ENCODE results near the gene HTR2B.

Gene HTR2B

DNA sequence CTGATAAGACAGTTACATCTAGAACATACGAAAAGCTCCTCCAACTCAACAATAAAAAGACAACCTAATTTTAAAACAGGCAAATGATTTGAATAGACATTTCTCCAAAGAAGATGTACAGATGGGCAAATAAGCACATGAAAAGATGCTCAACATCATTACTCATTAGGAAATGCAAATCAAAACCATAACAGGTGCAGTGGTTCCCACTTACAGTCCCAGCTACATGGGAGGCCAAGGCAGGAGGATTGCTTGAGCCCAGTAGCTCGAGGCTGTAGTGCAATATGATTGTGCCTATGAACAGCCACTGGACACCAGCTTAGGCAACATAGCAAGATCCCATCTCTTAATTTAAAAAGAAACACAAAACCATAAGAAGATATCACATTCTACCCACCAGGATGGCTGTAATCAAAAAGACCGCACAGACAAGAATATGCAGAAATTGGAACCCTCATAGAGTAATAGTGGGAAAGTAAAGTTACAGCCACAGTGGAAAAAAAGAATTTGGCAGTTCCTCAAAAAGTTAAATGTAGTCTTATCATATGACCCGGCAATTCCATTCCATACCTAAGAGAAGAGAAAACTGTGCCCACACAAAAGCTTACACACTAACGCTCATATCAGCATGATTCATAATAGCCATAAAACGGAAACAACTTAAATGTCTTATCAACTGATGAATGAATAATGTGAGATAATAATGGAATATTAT is 43.1 kb upstream of the HTR2B start:
- TF ChIP-seq, protein P1, sequence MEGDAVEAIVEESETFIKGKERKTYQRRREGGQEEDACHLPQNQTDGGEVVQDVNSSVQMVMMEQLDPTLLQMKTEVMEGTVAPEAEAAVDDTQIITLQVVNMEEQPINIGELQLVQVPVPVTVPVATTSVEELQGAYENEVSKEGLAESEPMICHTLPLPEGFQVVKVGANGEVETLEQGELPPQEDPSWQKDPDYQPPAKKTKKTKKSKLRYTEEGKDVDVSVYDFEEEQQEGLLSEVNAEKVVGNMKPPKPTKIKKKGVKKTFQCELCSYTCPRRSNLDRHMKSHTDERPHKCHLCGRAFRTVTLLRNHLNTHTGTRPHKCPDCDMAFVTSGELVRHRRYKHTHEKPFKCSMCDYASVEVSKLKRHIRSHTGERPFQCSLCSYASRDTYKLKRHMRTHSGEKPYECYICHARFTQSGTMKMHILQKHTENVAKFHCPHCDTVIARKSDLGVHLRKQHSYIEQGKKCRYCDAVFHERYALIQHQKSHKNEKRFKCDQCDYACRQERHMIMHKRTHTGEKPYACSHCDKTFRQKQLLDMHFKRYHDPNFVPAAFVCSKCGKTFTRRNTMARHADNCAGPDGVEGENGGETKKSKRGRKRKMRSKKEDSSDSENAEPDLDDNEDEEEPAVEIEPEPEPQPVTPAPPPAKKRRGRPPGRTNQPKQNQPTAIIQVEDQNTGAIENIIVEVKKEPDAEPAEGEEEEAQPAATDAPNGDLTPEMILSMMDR (IDR thresholded peaks at IDR 0.05; ENCODE audit: insufficient read depth, low read depth, low read length, missing control alignments), result no peak
- DNase-seq (ENCODE audit: low read depth), result no peak

DNA sequence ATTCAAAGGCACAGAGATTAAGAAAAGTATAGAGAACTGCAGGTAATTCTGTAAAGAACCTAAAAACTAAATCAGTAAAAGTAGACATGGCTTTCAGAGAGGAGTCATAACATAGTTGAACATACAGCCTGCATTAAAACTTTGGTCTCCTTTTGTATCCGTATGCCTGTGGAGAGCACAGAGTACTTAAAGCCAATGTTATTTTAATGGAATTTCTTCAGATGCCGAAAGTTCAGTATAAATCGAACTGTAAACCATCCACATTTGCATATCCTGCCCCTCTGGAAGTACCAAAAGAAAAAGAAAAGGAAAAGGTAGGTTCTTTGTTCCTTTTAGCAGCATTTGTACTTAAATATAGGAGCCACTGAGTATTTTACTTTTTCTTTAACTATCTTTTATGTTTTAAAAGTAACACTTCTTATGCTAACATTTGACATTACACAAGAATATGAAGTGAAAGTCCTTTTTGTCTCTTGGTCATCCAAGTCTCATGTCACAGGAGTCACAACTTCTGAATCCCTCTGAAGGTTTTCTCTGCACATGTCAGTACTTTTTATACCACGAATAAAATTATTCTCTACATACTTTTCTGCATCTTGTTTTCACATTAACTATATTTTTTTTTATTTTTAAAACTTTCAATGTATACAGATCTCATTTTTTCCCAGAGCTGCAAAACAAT is 38.7 kb upstream of the HTR2B start:
- no peak for DNase-seq (ENCODE audit: low read depth)
- no peak overlapping the region for H3K4me3 ChIP-seq (ENCODE audit: low read length)
- TF ChIP-seq, protein P1 (IDR thresholded peaks at IDR 0.05; ENCODE audit: insufficient read depth, low read depth, low read length, missing control alignments), result no peak

More for the DNA sequence above, 43.1 kb upstream of the HTR2B start:
- H3K4me3 ChIP-seq (ENCODE audit: low read length), result no peak overlapping the region

DNA sequence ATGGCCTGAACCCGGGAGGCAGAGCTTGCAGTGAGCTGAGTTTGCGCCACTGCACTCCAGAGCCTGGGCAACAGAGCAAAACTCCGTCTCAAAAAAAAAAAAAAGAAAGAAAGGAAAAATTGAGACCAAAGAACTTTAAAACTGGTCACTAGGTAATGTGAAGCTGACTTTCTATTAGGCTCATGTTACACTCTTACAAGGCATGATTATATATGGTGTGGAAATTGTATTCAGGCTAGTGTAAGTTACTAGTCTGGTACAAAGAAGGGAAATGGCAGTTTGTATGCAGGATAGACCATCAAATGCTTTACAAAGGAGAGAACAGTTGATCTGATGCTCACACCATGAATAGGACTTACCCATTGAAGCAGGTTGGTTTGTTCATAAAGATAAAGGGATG is 38.2 kb upstream of the HTR2B start:
- no peak for DNase-seq (ENCODE audit: low read depth)
- H3K4me3 ChIP-seq (ENCODE audit: low read length), result no peak overlapping the region
- TF ChIP-seq, protein P1 (IDR thresholded peaks at IDR 0.05; ENCODE audit: insufficient read depth, low read depth, low read length, missing control alignments), result no peak

DNA sequence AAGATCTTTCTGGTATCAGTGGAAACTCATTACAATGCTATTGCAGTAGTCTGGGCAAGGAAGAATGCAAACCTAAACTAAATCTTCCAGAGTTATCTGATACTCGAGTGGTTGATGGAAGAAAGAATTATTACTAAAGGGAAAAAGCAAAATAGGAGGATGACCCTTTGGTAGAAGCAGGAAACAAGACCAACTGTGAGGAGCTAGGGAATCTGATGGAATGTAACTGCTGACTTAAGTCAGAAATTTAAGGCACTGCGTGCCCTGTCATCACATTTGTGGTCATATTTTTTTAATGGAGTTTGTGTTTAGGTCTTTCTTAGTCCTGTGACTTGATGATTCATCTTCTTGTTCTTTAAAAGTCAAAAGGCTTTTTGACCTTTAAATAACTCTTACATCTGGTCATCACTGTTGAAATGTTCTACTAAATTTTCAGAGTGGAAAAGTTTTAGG is 37.1 kb upstream of the HTR2B start:
- TF ChIP-seq, protein P1 (IDR thresholded peaks at IDR 0.05; ENCODE audit: insufficient read depth, low read depth, low read length, missing control alignments), result no peak
- no peak for DNase-seq (ENCODE audit: low read depth)
- H3K4me3 ChIP-seq (ENCODE audit: low read length), result no peak overlapping the region

DNA sequence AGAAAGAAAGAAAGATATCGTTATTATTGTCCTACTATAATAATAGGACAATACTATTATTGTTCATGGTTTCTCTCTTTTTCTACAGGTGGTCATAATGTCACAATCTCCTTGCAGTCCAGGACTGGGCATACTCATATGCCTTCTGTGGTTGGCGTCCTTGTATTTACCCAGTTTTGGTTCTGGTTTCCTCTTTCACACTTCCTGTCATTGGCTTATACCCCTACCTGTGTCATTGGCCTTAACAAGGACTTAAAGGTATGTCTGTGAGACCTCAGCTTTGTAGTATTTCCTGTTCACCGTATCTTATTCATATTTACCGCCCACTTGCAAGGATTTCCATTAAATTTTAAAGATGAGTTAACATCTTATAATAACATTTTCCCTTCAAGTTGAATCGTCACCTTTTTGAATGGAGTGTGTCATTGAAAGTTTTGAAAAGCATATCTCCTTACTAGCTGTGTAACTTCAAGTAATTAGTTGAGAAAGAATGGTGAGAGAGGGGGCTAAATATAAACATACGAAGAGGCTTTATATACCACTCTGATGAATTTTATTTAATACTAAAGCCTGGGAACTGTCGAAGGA is 36.5 kb upstream of the HTR2B start:
- no peak for DNase-seq (ENCODE audit: low read depth)
- TF ChIP-seq, protein P1 (IDR thresholded peaks at IDR 0.05; ENCODE audit: insufficient read depth, low read depth, low read length, missing control alignments), result no peak

DNA sequence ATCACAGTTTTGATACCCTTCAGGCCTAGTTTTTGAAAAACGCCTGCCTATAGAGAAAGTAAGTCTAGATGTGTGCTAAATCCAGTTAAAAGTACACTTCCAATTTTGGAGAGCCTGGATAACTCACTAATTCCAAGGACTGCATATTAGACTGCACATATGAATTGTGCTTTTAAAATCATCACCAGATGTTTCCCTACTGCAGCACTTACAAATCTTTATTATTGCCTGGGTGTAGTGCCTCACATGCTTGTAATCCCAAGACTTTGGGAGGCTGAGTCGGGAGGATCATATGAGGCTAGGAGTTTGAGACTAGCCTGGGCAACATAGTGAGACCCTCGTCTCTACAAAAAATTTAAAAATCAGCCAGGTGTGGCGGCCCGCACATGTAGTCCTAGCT is 35.9 kb upstream of the HTR2B start:
- no peak overlapping the region for H3K4me3 ChIP-seq (ENCODE audit: low read length)
- TF ChIP-seq, protein P1 (IDR thresholded peaks at IDR 0.05; ENCODE audit: insufficient read depth, low read depth, low read length, missing control alignments), result no peak
- no peak for DNase-seq (ENCODE audit: low read depth)

More for the DNA sequence above, 36.5 kb upstream of the HTR2B start:
- no peak overlapping the region for H3K4me3 ChIP-seq (ENCODE audit: low read length)

Data from epithelial cell of esophagus (primary cell).